Hepatic stellate cell (primary cell): ENCODE measurements around the gene FOXO1.
"Not testable (repeated sequence)": the region's sequence is repeated elsewhere in the genome, so short reads cannot be mapped to it uniquely, and the experiment has no call there.

ENCODE experiments used
- DNase-seq: peaks from one replicate; pipeline ENCODE4 v3.0.0; 2011; ENCODE audit warnings: low spot score

FOXO1 gene

GRCh38 chr13:40666045-40666932 is at the start of gene FOXO1:
FOXO1 (minus strand) TSS chr13:40666641; CDS start chr13:40666212, 429 bp downstream.
- DNase-seq, result peak; percentile 99

DNA sequence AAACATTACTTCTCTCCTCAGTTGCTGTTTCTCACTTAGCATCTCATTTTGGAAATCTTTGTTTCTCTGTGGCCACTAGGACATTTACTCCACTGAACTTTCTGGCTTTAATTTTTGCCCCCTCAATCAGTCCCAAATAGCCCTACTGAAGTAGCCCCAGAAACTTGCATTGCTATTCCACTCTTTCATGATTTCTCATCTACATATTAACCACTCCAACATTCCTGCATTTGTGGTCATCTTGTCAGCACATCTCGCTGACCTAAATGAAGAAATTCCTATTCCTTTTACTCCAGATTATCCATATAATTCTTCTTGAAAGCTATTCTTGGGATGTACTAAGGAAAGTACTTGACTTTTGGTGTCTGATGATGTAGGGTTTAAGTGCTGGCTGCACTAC is 48.0 kb upstream of the FOXO1 start:
- DNase-seq, result not testable (repeated sequence)

- no peak for DNase-seq
Measured at GRCh38 chr13:40706439-40706838, 40.0 kb upstream of the FOXO1 start.

DNA sequence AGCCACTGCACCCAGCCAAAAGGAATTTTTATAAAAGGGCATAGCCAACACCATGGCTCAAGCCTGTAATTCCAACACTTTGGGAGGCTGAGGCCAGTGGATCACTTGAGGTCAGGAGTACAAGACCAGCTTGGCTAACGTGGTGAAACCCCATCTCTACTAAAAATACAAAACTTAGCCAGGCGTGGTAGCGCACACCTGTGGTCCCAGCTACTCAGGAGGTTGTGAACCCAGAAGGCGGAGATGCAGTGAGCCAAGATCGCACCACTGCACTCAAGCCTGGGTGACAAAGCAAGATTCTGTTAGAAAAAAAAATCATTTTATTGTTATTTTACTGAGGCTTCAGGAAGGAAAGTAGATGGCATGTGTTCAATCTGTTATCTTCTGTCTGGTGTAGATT is 31.3 kb upstream of the FOXO1 start:
- DNase-seq, result no peak

GRCh38 chr13:40694426-40694825 is 28.0 kb upstream of the FOXO1 start:
- DNase-seq, result no peak

GRCh38 chr13:40692946-40693345 is 26.5 kb upstream of the FOXO1 start:
- DNase-seq, result no peak

- DNase-seq, result no peak
Measured at GRCh38 chr13:40688781-40689180, 22.3 kb upstream of the FOXO1 start.

- no peak for DNase-seq
Measured at GRCh38 chr13:40682449-40683240, 16.2 kb upstream of the FOXO1 start.

DNA sequence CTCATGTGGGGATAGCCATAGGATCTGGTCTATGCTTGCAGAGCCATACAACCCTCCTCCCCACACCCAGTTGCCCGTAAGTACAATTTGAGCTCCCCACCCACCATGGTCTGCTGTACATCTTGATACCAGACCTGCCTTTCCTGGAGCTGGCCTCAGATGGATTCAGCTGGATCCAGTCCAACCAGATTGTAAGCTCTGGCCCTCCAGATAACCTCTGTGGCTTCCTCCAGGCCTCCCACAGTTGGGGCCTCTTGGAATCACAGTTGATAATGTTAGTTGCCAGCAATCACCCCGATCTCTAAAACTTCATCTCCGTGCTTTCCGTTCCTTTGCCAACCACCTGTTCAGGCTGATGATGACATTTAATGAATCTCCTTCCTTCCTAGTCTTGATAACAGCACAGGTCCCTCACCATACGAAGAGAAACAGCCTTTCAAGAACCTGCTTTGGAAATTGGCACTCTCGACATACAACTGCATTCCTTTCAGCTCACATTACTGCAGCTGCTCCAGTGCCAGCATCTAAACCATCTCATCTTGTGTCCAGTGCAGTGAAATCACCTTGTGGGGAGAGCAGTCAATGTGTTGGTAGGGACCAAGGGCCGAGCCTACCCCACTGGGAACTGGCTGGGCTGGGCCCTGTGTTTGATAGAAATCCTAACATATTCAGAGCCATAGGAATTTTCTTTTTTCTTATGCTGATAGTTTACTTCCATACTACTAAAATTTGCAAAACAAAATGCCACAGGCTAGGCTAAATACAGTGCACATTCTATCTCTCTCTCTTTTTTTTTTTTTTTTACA is 15.1 kb upstream of the FOXO1 start:
- DNase-seq, result no peak

DNA sequence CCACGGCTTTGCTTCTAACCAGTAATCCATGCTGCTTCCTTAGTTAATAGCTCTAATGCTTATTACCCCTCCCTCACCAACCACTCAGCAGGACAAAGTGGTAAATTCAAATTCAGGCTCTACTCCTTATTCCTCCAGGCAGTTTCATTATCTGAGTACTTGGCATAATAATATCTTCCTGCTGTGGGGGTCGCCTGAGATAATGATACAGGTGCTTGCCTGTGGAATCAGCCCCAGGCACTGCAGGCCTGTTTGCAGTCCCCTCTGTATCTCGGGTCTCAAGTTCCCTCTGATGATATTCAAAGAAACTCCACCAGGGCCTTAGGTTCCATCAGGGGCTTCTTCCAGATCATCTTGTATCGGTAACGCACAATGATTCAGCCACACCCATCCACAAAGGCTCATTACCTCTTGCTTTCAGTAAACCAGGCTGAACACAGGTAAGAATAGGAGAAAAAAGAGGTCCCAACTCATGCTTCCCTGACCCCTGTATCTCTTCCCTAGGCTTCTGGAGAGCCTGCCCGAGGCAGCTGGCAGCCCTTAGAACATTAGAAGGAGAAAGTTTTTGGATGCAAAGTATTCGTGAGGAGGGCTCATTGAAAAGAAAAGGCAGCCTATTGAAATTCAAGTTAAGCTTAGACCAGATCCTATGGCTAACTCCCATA is 14.3 kb upstream of the FOXO1 start:
- DNase-seq, result no peak

GRCh38 chr13:40679480-40679985 is 13.1 kb upstream of the FOXO1 start:
- DNase-seq, result no peak

DNA sequence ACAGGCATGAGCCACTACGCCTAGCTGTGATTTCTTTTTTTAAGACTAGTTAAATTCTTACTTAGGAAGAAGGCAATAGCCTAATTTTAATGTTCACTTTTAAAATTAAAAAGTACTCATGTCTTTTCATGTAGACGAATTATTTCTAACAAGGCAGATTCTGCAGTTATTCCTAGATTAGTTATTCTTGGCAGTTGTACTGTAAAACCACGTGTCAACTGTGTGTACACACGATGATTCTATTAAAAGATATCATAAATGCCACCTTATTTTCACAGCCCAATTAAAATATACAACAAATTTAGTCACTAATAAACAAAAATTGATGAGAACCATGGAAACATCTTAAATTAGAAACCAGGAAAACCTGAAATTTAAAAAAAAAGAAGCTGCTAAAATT is 10.6 kb upstream of the FOXO1 start:
- no peak for DNase-seq

DNA sequence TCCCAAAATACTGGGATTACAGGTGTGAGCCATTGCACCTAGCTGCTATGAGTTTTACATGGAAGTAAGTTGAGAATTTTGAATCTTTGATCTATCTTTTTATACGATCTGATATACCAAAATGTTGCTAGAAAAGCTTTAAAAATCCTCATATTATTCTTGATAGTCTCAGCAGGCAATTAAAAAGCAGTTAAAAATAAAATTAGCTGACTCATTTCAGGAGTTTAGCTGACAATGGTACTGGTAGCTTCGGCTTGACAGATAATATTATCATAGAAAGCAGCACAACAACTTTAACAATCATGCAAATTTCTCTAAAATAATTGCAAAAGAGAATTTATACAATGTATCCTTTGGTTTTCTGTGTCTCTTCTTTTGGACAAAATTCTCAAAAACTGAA is 9.6 kb upstream of the FOXO1 start:
- no peak for DNase-seq

DNA sequence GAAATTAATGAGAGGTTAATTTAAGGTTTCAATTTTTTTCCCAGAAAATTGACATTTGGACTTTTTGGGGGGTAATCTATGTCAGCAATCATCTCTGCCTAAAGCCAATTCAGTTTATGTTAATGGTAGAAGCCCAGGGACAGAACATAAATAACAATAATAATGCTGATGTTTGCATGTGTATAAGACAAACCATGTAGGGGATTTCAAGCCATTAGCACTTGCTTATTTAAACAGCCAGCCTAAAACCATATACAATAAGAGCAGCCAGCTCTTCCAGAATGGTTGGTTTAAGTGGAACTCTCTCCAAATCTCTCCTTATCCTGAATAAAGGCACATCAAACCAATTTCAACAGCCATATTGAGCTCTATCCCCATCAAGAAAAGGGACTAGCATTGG is 7.0 kb upstream of the FOXO1 start:
- DNase-seq, result no peak

GRCh38 chr13:40672765-40673397 is 6.4 kb upstream of the FOXO1 start:
- DNase-seq, result no peak

DNA sequence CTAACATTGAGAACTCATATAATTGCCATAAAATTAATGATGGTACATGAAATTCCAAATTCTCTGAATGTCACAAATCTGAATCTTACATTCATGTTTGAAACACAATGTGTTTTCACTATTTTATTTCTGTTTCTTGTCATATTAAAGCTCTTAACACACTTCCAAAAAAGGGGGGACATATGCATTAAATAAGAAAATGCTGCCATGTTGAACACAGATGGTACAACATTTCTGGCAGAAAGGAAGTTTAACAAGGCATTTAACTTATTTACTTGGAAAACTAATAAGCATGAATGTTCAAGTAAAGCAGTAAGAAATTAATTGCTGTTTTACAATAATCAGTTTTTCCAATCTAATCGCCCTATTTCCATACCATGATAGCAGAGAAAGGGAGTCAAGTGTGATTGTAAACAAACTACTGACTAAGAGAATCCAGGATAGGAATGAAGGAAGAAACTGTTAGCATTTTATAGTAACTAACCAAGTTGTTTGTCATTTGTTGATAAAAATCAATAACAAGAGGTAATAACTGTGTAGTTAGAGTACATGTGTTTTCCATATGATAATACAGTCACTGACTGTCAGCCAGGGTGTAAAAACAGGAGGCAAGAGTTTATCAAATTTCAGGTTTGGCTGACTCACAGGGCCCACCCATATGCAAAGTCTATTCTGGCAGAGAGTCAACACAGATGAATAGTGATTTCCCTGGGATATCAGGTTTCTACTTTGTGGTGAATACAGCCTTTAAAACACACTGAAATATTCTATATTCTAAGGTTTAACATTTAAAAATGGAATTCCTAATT is 5.7 kb upstream of the FOXO1 start:
- DNase-seq, result no peak

DNA sequence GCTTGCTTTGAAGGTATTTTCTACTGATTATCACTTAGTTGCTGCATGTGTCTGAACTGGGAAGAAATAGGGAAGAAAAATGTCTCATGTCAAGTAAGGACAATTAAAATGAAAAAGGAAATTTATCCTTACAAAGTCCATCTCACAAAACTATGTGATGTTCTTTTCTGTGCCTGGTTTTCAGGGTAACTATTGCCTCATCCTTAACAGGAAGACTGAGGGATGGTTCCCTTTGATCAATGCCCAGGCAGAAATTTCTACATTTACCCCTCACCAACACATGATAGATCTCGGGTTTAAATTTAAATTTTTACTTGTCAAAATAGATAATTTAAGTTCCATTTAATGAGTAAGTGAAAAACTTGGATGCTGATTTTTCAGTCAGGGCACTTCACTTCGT is 3.9 kb upstream of the FOXO1 start:
- no peak for DNase-seq

DNA sequence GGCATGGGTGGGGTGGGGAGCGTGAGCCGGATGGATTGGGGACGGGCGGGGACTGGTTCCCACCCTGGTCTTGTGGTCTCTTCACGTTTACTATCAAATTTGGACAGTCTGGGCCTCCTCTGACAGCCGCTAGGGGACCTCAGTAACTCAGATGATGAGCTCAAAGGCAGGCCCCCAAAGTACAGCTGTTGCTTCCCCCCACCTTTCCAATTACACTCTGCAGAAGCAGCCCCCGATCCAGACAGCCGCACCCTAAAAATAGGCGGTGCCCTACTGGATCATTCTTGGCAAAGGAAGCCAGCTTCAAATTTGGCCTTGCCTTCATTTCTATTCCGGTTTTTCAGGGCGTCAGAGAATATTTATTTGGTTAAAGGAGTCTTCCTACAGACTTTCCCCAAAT is 1.9 kb upstream of the FOXO1 start:
- DNase-seq, result peak; percentile 37

GRCh38 chr13:40667622-40667978 is 1.2 kb upstream of the FOXO1 start:
- no peak for DNase-seq

- peak; percentile 28 for DNase-seq
Measured at GRCh38 chr13:40666933-40667621, 636 bp upstream of the FOXO1 start.
